ENCODE results near the gene ZNF385B.

The ZNF385B gene

DNA sequence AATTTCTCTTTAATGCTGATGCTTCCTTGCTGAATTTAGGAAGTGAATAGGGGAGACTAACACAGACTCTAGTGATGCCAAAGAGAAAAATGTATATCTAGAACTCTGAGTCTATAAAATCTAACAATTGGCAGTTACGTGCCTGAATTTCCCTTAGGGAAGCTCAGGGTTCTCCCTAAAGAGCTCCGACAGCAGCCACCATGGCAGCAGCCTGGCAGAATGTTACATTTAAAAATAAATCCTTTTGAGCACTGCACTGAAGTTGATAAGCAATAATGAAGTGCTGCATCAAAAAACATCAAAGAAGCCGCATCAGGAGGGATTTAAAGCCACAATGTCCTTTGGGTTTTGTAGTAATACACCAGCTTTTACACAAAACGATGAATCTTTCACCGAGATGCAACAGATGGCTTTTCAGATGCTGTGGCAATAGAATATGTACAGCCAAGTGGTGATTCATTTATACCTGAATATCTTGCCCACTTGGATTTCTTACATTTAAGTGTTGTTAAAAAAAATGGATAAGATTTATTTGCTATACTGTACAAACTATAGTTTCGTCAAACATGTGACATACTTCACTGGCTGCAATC, 305.6 kb downstream of the ZNF385B start:
- no peak for DNase-seq

DNA sequence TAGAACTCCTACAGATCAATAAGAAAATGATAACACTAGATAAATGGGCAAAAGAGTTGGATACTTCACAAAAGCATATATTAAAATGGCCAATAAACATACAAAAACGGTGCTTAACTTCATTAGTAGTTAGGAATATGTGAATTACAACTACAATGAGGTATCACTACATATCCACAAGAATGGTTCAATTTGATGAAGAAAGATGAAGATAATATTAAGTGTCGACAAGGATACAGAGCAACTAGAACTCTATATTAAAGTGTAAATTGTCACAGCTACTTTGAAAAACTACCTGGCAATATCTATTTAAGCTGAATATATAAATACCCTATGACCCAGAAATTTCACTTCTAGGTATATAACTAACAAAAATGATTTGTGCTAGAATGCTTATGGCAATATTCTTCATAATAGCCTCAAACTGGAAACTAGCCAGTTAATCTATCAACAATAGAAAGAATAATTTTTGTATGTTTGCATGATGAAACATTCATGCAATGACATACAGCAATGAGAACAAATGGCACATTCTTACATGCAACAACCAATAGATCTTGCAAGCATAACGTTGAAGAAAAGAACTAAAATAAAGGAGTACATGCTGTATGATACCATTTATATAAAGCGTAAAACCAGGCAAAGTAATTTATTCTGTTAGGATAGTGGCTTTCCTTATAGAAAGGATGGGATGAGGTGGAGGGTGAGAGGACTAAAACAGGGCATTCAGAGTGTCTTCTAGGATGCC, 306.6 kb downstream of the ZNF385B start:
- no peak for DNase-seq

DNA sequence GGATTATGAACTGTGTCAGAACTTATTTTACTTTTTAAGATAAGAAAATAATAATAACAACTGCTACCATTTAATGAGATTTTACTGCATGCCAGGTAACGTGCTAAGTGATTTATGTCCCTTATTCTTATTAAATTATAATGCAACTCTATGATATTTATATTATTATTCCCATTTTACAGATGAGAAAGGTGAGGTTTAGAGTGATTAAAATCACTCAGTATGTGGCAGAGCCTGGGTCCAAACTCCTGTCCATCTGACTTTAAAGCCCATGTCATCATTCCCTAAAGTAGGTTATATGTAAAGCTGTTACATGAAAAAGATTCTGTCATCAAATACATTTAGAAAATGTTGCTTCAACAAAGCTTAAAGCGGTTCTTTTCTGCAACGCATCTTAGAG, 308.0 kb downstream of the ZNF385B start:
- no peak for DNase-seq

DNA sequence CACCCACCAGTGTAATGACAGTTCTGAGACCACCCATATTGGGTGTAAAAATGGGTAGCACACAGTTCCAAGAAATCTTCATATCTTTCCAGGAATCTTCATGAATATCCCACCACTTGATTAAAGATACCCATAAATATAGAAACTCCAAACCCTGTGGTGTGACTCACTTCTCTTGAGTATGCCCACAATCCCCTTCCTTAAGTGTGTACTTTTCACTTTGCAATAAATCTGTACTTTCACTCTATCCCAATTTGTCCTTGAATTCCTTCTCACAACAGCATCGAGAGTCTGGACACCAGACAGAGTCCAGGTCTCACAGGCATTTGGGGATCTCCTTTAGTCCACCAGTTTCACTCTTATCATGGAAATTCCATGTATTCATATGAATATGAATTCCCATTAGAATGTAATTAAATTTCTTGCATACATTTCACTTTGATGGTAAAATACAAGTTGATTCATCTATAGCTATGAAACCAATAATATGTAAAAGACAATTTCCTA, 309.8 kb downstream of the ZNF385B start:
- no peak for DNase-seq

DNA sequence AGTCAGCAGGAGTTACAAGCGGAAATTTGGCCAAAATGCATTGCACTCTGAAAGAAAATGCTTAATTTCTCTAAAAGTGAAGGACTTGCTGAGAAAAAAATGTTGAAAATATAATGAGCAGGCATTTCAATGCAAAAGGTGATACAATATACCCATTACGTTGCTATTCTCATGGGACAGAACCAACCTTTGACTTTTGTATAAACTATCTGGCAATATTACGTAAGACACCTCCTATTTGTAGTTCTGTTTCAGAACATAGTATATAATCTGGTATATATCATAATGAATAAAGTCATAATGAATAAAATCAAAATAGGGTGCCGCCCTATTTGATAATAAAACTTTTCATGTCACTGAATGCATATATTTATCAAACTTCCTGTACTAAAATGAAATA, 310.6 kb downstream of the ZNF385B start:
- no peak for DNase-seq

DNA sequence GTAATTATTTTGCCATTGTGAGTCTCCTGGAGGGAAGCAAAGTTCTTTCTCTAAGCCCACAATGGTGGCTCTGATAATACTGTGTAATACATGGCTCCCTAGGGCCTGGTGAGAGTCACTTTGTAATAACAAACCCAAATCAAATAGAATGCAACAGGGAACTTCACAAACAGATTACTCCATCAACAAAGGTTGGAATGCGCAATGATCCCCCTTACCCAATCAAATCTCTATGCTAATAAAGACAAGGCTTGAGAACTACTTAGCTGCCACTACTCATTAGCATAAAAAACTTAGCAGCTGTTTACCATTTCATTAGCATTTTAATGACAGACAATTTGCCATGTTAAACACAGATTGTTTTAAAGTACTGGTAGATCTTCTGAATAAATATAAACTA, 311.2 kb downstream of the ZNF385B start:
- no peak for DNase-seq

DNA sequence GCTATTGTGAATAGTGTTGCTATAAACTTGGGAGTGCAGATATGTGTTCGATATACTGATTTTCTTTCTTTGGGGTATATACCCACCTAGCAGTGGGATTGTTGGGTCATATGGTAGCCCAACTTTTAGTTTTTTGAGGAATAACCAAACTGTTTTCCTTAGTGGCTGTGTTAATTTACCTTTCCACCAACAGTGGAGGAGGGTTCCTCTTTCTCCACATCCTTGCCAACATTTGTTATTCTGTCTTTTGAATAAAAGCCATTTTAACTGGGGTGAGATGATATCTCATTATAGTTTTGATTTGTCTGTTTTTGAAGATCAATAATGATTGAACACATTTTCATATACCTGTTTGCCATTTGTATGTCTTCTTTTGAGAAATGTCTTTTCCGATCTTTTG, 314.8 kb downstream of the ZNF385B start:
- no peak for DNase-seq

DNA sequence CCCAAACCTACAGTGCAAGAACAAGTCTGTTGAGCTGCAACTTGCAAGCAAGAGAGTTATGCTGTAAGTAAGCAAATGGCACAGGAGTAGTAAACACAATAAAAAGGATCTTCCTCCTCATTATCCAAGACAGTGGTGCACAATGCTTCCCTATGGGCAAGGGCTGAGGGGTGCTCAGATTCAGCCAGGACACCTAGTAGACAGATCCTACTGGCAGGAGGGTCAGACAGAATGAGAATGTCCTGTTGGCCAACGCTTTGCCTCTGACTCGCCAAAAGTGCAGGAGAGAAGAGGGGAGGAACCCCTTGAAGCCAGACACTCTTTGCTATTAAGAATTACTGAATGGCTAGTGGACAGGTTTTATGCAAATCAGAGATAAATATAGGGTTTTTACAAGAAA, 316.4 kb downstream of the ZNF385B start:
- no peak for DNase-seq

DNA sequence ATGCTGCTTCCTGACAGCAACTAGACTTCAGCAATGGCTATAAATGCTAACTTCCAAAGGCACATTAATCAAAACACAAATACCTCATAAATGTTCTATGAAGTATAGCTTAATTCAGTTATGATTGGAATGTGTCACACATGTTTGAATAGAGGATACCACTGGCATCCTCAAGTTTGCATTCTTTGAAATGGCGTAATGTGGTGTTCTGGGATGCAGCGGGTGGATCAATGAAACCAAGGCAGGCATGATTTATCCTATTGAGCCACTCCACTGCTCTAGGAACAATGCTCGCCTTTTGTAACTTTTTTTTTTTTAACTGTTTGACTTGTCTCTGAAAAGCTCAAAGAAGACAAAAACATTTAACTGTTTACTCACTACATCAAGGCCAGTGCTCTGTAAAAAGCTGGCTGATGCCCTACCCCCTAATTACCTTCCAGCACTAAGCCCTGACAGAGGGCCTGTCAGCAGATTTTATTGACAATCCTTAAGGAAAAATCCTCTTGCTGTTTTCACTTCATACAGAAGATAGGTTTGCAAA, 318.0 kb downstream of the ZNF385B start:
- no peak for DNase-seq

DNA sequence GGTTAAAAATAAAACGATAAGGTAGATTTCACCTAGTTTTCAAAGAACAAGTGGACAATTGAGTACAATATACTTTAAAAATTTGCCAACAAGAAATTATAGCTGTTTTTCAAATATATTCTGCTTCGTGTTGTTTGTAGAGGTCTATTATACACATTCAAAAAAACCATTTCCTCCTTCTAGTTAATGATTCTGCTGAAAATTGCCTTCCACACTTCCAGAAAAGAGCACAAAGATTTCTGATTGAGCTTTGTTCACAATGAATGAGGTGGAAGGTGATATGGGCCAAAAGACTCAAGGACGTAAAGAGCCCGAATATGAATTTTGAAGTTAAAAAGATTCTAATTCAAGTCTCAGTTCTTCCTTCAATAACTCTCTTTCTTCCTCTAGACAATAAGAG, 319.8 kb downstream of the ZNF385B start:
- no peak for DNase-seq

DNA sequence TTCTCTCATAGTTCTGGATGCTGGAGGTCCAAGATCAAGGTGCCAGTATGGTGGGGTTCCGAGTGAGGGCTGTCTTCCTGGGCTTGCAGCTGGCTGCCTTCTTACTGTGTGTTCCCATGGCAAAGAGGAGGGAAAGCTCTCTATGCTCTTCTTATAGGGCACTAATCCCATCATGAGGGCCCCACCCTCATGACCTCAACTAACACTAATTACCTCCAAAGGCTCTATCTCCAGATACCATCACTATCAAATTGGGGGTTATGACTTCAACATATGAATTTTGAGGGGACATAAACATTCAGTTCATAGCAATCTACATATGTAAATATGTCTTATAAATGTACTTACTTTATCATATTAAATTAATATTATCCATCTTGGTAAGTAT, 322.3 kb downstream of the ZNF385B start:
- no peak for DNase-seq

DNA sequence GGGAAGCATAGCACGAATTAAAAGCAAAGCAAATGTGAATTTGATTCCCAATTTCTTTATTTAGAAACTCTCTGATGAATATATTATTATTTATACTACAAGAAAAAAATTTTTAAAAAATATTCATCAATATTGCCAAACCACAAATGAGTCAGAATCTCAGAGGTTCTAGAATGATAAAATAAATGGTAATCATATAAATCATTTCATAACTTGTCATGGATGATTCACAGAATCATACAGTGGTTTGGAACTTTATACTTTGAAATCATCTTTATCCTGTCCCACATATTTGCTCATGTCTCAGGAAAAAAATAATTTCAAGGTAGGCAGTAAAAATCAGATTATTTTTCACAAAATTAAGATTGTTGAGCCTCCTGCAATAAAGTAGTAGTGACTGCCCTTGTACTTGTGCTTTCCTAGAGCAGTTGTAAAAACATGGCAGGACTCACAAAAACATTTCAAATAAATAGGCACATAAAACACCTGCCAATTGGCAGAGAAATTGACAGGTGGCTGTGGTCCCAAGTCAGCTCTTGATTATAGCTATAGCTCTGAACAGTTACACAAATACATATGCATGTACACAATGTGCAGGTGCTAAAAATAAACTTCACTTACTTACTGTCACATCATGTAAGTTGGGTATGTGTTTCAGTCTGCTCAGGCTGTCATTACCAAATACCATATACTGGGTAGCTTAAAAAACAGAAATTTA, 322.8 kb downstream of the ZNF385B start:
- no peak for DNase-seq

DNA sequence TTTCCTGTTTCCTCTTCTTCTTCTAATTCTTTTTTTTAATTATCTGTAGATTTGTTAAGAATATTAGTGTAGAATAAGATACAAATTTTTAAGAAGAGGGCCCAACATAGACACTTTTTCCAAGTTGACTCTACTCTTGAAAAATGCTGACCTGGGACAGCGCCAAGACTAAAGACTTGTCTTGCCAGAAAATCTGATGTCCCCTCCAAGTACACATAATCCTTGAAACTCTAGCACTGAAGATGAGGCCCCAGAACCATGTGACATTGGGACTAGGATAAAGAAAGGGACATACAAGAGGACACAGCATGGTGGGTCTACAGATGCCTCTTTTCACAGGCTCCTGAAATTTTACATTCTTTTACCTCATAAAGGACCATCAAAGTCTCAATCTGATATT, 325.2 kb downstream of the ZNF385B start:
- no peak for DNase-seq

DNA sequence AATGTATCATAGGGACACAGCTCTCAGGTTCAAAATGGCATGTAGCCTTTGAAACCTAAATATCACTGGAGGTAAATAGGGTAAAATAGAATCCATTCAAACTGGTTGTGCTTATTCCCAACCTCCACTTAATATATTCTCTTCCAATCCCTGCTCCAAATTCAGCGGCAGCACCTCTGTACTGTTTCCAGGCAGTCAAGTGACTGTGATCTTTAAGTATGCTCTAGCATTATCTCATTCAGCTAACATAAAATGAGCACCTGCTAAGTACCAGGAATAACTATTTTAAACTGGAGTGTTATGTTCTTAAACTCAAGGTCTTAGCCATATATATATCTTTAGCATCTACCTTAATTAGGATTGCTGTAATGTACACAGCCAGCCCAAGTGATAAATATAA, 327.5 kb downstream of the ZNF385B start:
- DNase-seq, result no peak

DNA sequence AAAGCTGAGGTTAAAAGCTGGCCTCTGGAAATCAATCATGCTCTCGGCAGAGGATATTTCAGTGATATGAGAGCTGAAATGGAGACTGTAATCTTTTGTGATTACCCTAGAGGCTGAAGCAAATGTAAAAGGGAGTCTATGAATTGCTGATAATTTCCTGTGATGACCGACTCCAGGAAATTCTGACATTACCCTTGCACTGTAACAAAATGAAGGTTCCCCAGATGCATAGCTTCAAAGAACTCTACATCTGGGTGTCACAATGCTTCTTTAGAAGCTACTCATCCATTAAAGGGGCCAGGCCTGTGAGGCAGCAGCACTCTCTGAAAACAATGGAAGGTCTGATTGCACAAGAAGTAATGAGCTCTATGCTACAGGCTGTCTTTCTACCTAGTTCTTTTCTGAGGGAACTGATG, 328.5 kb downstream of the ZNF385B start:
- DNase-seq, result no peak

DNA sequence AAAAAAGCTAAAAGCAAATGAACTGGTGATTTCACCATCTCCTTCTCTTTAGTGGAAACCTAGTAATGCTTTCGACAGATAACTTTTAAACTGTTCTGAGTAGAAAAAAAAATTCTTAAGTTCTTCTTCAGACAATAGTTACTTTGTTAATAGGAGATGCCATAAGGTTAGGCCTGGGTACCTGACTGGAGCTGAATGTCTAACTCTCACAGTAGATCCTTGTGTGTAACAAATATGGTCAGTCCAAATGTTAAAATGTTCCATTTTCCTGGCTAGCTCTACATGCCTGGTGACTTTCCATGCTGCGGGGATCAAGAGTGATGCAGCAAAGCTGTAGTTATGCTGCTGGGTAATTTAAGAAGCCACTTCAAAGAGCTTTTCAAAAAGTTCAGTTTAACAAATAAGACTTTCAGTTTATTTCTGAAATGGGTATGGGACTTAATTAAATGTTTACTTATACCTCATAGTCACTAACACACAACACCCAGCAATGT, 332.8 kb downstream of the ZNF385B start:
- no peak for DNase-seq

DNA sequence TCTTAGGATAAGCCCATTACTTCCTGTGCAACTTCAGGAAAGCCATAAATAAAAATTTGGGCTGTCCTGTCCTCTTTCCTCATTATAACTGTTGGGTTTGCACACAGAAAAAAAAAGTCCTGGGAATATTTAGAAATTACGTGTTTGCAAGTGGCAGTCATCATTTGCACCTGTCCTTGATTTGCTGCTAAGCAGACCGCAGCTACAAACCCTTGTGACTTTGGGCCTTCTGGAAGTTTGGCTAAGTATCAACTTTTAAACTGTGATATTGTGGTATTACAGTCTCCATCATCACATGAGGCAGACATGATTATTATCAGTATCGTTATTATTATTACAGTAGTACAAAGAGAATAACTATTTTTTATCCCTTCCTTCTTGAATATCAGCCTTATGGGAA, 336.1 kb downstream of the ZNF385B start:
- no peak for DNase-seq

DNA sequence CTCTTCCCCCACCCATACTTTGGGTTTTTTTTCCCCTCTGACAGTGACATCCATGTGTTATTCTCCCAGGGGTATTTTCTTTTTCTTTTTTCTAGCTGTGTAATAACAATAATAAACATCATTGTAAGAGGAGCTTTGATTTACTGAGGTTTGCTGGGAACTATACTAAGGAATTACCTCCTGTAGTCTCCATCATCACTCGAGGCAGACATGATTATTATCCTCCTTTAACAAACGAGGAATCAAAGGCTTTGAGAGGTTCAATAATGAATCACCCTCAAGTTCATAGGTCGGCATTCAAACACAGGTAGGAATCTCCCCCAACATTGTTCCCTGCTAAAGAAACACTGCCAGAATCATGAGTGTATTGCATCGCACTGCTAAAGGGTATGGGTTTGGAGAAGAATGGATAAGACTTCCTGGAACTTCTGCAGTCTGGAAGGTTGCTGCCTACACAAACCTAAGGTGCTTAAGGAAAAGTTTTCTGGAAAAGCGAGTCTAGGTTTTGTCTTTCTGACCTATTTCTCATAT, 336.5 kb downstream of the ZNF385B start:
- DNase-seq, result no peak

DNA sequence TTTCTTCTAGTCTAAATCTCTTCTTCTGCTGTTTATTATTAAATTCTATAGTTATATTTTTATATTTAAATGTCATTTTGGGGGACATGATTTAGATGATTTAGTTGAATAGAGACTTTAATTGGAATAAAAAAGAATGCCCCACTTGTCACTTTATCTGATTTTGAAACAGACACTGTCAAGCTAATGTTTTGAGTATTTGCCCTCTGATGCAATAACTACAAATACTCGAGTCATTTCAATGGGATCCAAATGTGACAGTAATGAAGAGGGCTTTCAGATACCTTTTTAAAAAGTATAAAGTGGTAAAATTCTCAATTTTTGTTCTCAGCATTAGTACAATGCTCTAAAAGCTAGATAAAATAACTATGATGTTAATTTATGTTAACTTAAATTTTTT, 339.5 kb downstream of the ZNF385B start:
- no peak for DNase-seq

DNA sequence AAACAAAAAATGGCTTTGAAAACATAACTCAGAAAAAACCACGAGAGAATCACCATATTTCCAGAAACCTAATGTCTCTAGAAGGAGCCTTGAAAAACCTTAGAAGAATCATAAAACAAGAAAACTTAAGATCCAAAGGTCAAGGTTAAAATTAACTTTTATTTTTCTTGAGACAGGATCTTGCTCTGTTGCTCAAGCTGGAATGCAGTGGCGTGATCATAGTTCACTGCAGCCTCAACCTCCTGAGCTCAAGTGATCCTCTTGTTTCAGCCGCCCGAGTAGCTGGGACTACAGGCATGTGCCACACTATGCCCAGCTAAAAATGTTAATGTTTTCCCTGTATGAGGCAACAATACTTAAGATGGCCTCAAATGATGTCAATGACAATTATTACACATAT, 342.6 kb downstream of the ZNF385B start:
- no peak for DNase-seq

DNA sequence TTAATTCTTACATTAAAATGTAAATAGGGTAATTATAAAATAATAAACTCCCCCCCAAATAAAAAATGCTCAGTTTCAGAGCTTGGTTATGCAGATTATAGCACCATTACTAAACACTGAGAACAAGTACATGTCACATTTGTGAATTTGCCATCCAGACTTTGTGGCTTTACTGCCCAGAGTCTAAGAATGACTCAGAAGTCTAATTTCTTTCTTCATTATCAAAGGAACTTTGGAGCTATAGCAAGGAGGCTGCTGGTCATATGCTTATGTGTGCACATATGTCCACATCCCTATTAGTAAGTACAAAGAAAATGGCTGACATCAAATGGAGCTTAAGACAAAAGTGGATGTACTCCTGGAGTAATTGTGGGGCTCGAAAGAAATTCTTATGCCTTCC, 348.2 kb downstream of the ZNF385B start:
- no peak for DNase-seq

Measured in hypothalamus (tissue), 51 donors.